Stimulated activated CD4-positive, alpha-beta T cell treated with anti-CD3 and anti-CD28 coated beads, Interleukin-1b, Interleukin-23, amount 100 ng/mL, for 48 hours (primary cell): Measurements from ENCODE around the gene GABBR1.
A peak's percentile ranks its signal among the peaks of the same experiment; 100 is the strongest.

ENCODE experiments used
- DNase-seq: peaks from one replicate; pipeline ENCODE4 v3.0.0-alpha.2; 2020

Gene GABBR1

DNA sequence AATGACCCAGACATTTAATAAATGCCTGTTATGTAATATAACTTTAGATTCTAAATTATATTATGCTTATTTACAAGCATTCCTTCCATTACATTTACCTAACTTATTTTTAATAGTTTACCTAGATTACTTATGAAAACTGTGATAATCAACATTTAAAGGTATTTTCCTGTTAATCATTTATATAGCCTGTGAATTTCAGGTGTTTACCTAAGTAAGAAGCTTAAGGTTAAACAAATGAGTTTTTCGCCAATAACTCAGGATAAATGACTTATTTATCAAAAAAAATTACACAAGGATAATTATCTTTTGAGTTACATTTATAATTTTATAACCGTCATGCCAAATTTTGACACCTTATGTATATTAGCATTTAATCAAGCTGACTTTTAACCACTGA, 108.9 kb downstream of the GABBR1 start:
- no peak for DNase-seq

- no peak for DNase-seq
Measured at GRCh38 chr6:29522227-29522626, 110.8 kb downstream of the GABBR1 start.

DNA sequence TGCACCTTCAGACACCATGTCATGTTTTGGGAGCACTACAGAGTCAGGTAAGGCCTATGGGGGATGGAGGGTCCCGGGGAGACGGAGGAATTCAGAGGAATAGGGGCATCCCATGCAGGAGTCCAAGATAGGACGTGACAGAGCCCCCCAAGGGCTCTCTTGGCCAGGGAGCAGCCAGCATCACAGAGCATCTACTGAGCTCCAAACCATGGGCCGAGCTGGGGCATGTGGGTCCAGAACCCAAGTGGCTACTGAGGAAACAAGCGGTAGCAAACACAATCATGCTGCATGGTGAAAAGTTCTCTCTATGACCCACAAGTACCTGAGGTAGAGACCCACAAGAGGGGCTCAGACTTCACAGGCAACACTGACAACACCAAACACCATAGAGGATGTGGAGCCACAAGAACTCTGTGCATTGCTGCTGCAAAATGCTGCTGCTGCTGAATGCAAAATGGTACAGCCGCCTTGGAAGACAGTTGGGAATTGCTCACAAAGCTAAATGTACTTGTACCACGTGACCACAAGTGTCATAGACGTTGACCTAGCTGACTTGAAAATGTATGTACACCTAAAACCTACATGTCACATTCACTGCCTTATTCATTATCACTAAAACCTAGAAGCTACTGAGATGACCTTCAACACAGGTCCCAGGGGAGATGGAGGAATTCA, 111.8 kb downstream of the GABBR1 start:
- no peak for DNase-seq

GRCh38 chr6:29520232-29520631, 112.8 kb downstream of the GABBR1 start:
- no peak for DNase-seq

DNA sequence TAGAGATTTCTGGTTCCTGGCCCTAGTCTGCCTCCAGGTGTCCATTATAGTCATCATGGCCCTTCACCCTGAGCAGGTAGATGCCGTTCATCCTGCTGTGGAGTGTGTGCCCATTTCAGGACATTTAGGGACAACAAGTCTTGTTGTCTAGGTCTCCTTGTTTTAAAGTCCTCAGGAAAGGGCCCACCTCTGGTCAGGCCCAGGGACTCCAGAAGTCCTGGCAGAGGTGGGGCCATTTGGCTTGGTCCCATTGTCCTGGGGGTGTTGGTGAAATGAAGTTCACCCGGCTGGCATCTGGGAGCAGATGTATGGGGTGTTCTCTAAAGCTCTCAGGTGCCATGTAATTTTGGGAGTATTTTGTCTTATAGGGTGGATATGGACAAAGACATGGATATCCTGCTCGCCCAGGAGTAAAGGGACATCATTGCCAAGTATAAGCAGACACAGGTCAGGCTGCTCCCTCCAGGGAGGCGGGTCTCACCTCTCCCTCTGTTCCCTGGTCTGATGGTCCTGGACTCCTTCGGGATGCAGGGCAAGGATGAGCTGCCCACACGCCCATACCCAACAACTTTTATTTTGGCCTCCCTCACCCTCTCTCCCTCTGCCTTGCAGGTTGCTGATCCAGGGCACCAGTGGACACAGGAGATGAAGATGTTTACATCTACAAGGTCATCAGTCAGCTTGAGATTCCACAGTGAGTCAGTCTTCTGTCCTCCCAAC, 113.5 kb downstream of the GABBR1 start:
- DNase-seq: no peak

DNA sequence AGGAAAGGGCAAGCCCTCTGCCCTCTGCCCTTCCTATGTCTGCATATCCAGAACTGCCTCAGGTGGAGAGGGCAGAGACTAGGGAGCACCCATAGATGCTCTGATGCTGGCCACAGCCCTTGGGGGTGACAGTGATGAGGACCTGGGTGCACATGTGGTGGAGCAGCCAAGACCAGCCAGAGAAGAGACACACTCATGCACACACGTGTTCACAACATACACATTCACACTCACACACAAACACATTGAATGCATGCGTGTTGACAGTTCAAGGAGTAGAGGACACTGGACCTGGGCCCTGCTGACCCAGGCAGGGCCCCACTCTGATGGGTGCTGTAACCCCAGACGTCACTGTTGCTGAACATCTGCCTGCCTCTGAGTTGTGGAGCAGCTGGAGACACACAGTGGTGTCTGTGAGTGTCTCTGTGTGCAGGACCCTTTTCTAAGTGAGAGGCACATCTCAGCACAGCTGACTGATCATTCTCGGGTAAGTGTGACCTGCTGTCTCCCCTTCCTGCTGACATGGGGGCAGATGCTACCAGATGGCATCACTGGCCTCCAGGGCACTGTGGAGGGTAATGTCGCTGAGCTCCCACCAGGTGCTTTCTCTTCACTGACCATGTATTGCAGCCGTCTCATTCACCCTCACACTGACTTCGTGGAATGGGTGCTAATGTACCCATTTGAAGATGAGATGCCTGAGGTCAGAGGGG, 115.1 kb downstream of the GABBR1 start:
- no peak for DNase-seq

GRCh38 chr6:29517245-29517644, 115.7 kb downstream of the GABBR1 start:
- no peak for DNase-seq

GRCh38 chr6:29516108-29516507, 116.9 kb downstream of the GABBR1 start:
- DNase-seq: peak; percentile 33

DNA sequence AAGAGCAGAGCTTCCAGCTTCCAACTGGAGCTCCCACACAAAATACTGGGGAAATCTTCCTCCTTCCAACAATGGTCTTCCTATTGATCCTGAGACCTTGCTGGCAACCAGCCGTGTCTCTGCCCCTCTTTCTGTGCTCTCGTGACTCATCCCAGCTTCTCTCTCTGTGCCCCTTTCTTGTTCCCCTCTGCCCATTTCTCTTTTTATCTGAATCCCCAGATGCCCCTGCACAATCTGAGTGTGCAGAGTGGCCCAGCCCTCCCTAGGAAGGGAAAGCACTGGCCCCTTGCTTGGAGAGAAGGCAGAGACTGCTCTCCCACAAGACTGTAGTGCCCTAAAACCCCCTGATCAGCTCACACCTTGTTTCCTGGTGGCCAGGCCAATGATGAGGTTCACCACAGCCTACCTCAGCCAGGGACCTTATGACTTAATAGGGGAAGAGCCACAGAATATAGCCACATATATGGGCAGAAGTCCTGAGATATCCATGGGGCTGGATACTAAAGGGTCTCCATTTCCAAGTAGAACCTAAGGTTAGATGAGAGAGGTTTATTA, 122.2 kb downstream of the GABBR1 start:
- DNase-seq: no peak

DNA sequence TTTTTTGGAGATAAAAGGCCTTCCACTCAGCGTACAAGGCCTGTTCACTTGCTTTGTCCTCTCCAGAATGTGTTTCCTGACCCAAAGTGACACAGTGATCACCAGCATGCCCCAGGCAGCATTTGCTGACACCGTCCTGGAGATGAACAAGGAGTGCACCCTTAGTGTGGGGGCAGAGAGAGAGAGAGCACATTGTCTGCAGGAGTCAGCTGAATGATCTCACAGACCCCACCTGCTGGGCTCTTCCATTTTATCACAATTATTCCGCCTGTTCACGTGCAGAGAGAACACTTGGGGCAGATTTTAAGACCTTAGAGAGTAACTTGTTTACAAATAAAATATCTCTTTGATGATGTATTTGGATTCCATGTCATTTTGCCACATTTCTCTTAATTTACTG, 122.8 kb downstream of the GABBR1 start:
- DNase-seq: no peak
